Thymus (tissue), 11 donors: ENCODE measurements around the gene TACR1. TPM values are rescaled to one million over a fixed set of nuclear protein-coding genes. Genes with fewer than 3 reads are reported as not detected.

Experiments used
- DNase-seq, 9 donors: peaks; one replicate each; pipeline ENCODE4 v3.0.0-alpha.2; 2013; ENCODE audit warnings: low spot score in 9 of 9, low read depth in 6 of 9, missing footprints in 1 of 9
- H3K27ac ChIP-seq, 2 donors: one replicate each; pipeline ENCODE4 v1.5.1; 2013; ENCODE audit warnings: control low read depth in 1 of 2, low read depth in 1 of 2, low read length in 1 of 2, mild to moderate bottlenecking in 1 of 2, moderate library complexity in 1 of 2
- H3K27me3 ChIP-seq, 2 donors: one replicate each; pipeline ENCODE4 v1.5.1; 2013; ENCODE audit warnings: low read length in 1 of 2; ENCODE audit not compliant: control insufficient read depth in 2 of 2, insufficient read depth in 1 of 2
- H3K36me3 ChIP-seq, 2 donors: one replicate each; pipeline ENCODE4 v1.5.1; 2013; ENCODE audit warnings: low read length in 1 of 2, mild to moderate bottlenecking in 1 of 2, moderate library complexity in 1 of 2; ENCODE audit not compliant: control insufficient read depth in 2 of 2, insufficient read depth in 2 of 2
- H3K4me1 ChIP-seq, 2 donors: one replicate each; pipeline ENCODE4 v1.5.1; 2013; ENCODE audit warnings: low read length in 2 of 2; ENCODE audit not compliant: control insufficient read depth in 2 of 2, insufficient read depth in 2 of 2
- H3K4me3 ChIP-seq, 2 donors: one replicate each; pipeline ENCODE4 v1.5.1; 2013; ENCODE audit warnings: low read length in 2 of 2, control low read depth in 1 of 2, mild to moderate bottlenecking in 1 of 2
- H3K9me3 ChIP-seq, 2 donors: one replicate each; pipeline ENCODE4 v1.5.1; 2013; ENCODE audit warnings: low read length in 1 of 2, mild to moderate bottlenecking in 1 of 2; ENCODE audit not compliant: control insufficient read depth in 2 of 2, insufficient read depth in 1 of 2
- WGBS: extraction: QIAGEN DNeasy Blood & Tissue Kit; methylation state at CpG from one replicate; pipeline ENCODE4 v1.1.7; 2013; 5-methylcytosine and 5-hydroxymethylcytosine counted together
- polyA plus RNA-seq: library from polyadenylated mRNA; stranded (reverse); fragments of 200-250 nt; gene quantifications from one replicate; pipeline ENCODE4 v1.2.3, GENCODE V29; 2013
- total RNA-seq: library from RNA; stranded (reverse); fragments of 120-200 nt; gene quantifications from one replicate; pipeline ENCODE4 v1.2.4, GENCODE V29; 2013
- donor health status: healthy.

TACR1 gene
- total and polyA plus RNA-seq, 2 donors, result 0.24 to 1.0 TPM

GRCh38 chr2:75113231-75113869 is 86.0 kb downstream of the TACR1 start:
- no peaks in the 10 kb centered on the region for H3K36me3 ChIP-seq
- no peaks in the 10 kb centered on the region for H3K4me1 ChIP-seq
- no peak overlapping the region for H3K4me3 ChIP-seq
- WGBS, result 89% methylated on average over 4 of the region's 4 CpGs
- no peaks in the 10 kb centered on the region for H3K27me3 ChIP-seq
- no peak for DNase-seq
- H3K9me3 ChIP-seq, result no peaks in the 10 kb centered on the region
- H3K27ac ChIP-seq, result no peak overlapping the region

GRCh38 chr2:75108937-75109482 is 90.3 kb downstream of the TACR1 start:
- Histone ChIP-seq H3K36me3 (no peaks in the 10 kb centered on the region), H3K4me1 (no peaks in the 10 kb centered on the region), H3K27ac (no peak overlapping the region), H3K27me3 (no peaks in the 10 kb centered on the region), H3K4me3 (no peak overlapping the region), H3K9me3 (no peaks in the 10 kb centered on the region)
- no peak for DNase-seq
- whole genome bisulfite sequencing, result 81% methylated on average over 9 of the region's 9 CpGs

- H3K4me1 ChIP-seq, result no peaks in the 10 kb centered on the region
- H3K27me3 ChIP-seq, result no peaks in the 10 kb centered on the region
- WGBS, result 96% methylated on average over 4 of the region's 4 CpGs
- H3K9me3 ChIP-seq, result no peaks in the 10 kb centered on the region
- no peaks in the 10 kb centered on the region for H3K36me3 ChIP-seq
- no peak overlapping the region for H3K4me3 ChIP-seq
- H3K27ac ChIP-seq, result no peak overlapping the region
- DNase-seq, result no peak
Observed at GRCh38 chr2:75102011-75102410, 97.3 kb downstream of the TACR1 start.

- Histone ChIP-seq H3K27ac (no peak overlapping the region), H3K9me3 (no peaks in the 10 kb centered on the region), H3K4me3 (no peak overlapping the region), H3K4me1 (no peaks in the 10 kb centered on the region), H3K27me3 (no peaks in the 10 kb centered on the region), H3K36me3 (no peaks in the 10 kb centered on the region)
- no peak for DNase-seq
- 86% methylated on average over 1 of the region's 1 CpG for WGBS
Observed at GRCh38 chr2:75100801-75101151, 98.5 kb downstream of the TACR1 start.

GRCh38 chr2:75100011-75100800 is 99.1 kb downstream of the TACR1 start:
- 93% methylated on average over 3 of the region's 3 CpGs for WGBS
- Histone ChIP-seq H3K36me3 (no peaks in the 10 kb centered on the region), H3K27ac (no peak overlapping the region), H3K27me3 (no peaks in the 10 kb centered on the region), H3K4me3 (no peak overlapping the region), H3K9me3 (no peaks in the 10 kb centered on the region), H3K4me1 (no peaks in the 10 kb centered on the region)
- DNase-seq, result no peak

- Histone ChIP-seq H3K36me3 (no peaks in the 10 kb centered on the region), H3K4me3 (no peak overlapping the region), H3K27me3 (no peaks in the 10 kb centered on the region), H3K9me3 (no peaks in the 10 kb centered on the region), H3K27ac (no peak overlapping the region), H3K4me1 (no peaks in the 10 kb centered on the region)
- WGBS, result 90% methylated on average over 4 of the region's 4 CpGs
- no peak for DNase-seq
Observed at GRCh38 chr2:75099521-75099922, 99.8 kb downstream of the TACR1 start.

- H3K9me3 ChIP-seq, result no peaks in the 10 kb centered on the region
- no peaks in the 10 kb centered on the region for H3K36me3 ChIP-seq
- H3K27ac ChIP-seq, result no peak overlapping the region
- peak in 2 of 9 donors; percentile 15 to 26 for DNase-seq
- no peaks in the 10 kb centered on the region for H3K27me3 ChIP-seq
- 33% methylated on average over 2 of the region's 2 CpGs for WGBS
- H3K4me3 ChIP-seq, result no peak overlapping the region
- no peaks in the 10 kb centered on the region for H3K4me1 ChIP-seq
Observed at GRCh38 chr2:75098856-75099255, 100.5 kb downstream of the TACR1 start.

- Histone ChIP-seq H3K9me3 (no peaks in the 10 kb centered on the region), H3K4me3 (no peak overlapping the region), H3K36me3 (no peaks in the 10 kb centered on the region), H3K27ac (no peak overlapping the region), H3K27me3 (no peaks in the 10 kb centered on the region), H3K4me1 (no peaks in the 10 kb centered on the region)
- WGBS, result 94% methylated on average over 1 of the region's 1 CpG
- DNase-seq, result no peak
Observed at GRCh38 chr2:75097831-75098230, 101.5 kb downstream of the TACR1 start.

GRCh38 chr2:75094405-75094804 is 104.9 kb downstream of the TACR1 start:
- Histone ChIP-seq H3K4me3 (no peak overlapping the region), H3K27me3 (no peaks in the 10 kb centered on the region), H3K4me1 (no peaks in the 10 kb centered on the region), H3K36me3 (no peaks in the 10 kb centered on the region), H3K9me3 (no peaks in the 10 kb centered on the region), H3K27ac (no peak overlapping the region)
- no peak for DNase-seq
- WGBS, result 92% methylated on average over 1 of the region's 1 CpG
